EL (cell line): Measurements from ENCODE around the gene KATNAL2.

Experiments used
- DNase-seq: peaks from one replicate; pipeline ENCODE4 v3.0.0-alpha.2; 2016

The KATNAL2 gene, protein sequence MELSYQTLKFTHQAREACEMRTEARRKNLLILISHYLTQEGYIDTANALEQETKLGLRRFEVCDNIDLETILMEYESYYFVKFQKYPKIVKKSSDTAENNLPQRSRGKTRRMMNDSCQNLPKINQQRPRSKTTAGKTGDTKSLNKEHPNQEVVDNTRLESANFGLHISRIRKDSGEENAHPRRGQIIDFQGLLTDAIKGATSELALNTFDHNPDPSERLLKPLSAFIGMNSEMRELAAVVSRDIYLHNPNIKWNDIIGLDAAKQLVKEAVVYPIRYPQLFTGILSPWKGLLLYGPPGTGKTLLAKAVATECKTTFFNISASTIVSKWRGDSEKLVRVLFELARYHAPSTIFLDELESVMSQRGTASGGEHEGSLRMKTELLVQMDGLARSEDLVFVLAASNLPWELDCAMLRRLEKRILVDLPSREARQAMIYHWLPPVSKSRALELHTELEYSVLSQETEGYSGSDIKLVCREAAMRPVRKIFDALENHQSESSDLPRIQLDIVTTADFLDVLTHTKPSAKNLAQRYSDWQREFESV

DNA sequence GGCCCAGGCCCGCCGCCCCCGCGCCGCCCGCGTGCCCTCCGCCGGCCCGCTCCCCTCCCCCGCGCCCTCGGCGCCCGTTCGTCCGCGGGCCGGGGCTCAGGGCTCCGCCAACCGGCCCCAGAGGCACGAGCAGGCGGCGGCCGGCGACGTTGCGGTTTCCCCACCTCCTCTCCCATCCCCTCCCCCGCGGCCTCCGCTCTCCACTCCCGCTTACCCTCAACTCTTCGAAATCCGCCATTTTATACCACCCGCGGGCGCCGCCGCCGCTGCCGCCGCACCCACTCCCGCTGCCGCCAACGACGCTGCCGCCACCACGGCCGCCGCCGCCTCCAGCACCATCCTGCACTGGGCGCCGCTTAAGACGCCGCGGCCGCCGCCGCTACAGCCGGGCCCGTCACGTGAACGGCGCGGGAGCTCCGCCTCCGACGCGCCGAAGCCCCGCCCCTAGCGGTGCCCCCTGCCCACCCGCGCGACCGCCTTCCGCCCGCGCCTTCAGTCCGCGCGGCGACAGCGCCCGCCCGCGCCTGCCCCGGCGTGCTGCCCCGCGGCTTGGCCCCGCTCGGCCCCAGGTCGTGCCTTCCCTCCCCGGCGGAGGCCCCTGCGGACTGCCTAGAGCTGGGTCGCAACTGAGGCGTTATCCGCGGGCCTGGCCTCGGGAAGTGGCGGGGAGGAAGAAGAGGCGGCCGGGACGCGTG is at the start of gene KATNAL2, which contains the start of gene PIAS2:
Gene KATNAL2, plus strand, starts transcription at position 495 of the 695 bp plus-strand sequence. CDS start 29,271 bp downstream, outside the sequence.
Gene PIAS2, minus strand, starts transcription at position 400 of the 695 bp plus-strand sequence. Its CDS starts 162 bp downstream, at position 238.
- DNase-seq = peak; percentile 80

DNA sequence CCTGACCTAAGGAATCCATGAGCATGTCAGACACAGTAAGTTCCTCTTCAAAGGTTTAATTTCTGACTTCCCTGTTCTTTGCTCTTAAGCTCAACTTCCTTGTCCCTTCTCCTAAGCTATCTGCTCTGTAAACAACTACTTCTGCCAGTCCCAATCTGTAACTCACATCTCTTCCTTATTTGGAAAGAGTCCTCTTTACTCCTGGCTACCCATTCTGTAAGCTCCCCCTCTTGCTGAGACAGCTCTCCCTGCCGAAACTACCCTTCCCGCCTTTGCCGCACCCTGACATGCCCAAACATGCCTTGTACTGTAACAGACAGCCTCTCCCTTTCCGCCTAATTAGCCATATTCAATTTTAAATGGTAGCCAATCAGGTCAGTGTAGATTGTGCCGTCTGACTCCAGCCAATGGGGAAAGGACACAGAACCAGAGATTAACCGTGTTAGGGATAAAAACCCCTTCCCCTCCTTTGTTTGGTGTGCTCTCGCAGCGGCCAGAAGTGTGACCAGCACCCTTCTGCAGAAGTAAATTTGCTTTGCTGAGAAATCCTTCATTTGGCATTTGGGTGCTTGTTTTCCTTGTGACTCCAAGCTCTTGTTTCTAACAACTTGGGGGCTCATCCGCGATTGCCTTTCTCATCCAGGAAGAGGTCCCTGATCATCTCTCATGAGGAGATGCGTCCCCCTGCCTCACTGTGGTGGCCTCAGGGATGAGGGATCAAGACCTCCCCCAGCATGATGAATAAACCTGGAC is 49.1 kb upstream of the KATNAL2 start:
- no peak for DNase-seq

DNA sequence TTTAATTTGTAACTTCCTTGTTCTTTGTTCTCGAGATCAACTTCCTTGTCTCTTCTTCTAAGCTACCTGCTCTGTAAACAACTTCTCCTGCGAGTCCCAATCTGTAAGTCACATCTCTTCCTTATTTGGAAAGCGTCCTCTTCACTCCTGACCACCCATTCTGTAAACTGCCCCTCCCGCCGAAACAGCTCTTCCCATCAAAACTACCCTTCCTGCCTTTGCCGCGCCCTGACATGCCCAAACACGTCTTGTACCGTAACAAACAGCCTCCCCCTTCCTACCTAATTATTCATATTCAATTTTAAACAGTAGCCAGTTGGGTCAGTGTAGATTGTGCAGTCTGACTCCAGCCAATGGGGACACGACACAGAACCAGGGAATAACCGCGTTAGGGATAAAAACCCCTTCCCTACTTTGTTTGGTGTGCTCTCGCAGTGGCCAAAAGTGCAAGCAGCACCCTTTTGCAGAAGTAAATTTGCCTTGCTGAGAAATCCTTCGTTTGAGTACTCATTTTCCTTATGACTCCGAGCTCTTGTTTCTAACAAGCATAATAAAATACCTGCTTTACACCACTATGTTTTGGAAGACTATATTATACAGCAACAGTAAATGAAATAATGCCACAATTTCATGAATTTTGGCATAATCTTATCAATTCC is 39.9 kb upstream of the KATNAL2 start:
- no peak for DNase-seq

DNA sequence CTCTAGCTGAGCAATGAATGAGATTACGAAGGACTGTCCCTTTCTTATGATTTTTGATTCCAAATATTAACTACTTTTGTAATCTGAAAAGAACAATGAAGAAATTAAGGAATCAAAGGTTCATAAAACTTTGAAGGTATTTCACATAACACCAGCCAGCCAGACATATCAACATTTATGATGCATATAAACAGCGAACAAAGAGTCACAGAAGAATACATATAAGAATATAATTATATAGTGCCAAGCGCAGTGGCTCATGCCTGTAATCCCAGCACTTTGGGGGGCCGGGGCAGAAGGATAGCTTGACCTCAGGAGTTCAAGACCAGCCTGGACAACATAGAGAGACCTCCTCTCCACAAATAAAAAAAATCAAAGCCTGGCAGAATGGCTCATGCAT is 34.2 kb upstream of the KATNAL2 start:
- DNase-seq = no peak

DNA sequence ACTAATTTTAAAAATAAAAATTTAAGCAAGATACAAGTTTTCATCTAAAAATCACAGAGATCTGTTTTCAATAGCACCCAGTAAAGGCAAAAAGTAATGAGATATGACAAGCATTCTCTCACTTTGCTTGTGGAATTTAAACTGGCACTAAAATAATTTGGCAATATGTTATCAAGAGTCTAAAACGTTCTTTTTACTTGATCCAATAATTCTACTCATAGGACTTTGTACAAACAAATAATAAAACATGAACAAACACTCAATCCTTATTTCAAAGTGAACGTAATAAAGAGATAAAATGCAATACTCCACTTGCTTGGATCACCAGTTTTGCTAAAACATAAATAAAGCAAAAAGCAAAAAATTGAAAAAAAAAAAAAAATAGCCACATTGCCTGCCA is 30.5 kb upstream of the KATNAL2 start:
- DNase-seq = no peak

DNA sequence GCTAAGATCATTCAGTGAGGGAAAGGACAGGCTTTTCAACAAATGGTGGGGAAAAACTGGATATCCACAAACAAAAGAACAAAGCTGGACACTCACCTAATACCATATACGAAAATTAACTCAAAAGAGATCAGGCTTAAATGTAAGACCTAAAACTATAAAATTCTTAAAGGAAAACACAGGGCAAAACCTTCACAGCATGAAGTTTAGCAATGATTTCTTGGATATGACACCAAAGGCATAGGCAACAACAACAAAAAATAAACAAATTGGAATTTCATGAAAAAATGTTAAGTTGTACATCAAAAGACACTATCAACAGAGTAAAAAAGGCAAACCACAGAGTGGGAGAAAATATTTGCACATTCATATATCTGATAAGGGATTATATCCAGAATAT is 28.4 kb upstream of the KATNAL2 start:
- no peak for DNase-seq

DNA sequence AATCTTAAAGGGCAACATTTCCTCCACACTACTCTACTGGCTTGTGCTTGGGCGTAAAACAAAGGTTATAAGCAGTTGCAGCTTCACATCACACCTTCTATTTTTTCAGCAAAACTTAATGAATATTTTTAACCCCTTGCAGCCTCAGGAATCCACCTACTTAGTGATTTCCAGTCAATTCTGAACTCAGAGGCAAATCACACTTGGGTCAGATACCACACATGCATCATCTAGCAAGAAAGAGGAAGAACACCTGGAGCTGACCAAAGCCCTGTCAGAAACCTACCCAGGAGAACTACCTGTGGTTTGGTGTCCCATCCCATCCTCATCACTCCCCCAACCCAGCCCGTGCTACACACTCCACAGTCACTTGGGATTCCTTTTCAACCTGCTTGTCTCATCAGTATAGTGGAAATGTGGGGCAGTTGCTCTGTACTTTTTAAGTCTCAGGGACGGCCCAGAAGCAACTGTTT is 25.6 kb upstream of the KATNAL2 start:
- DNase-seq = no peak

DNA sequence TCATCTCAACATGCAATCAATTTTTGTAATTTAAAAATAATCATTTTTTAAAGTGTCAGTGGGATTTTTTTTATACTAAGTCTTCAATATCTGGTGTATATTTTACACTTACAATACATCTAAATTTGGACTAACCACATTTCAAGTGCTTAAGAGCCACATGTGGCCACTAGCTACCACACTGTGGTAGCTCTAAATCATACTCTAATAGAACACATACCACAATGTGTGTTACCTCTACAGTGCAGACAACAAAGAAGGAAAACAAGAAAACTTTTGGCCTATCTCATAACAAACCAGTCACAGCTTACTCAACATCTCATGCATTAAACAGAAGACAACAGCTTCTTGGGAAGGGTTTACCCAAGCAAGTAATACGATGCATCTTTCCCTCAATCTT is 24.6 kb upstream of the KATNAL2 start:
- no peak for DNase-seq

DNA sequence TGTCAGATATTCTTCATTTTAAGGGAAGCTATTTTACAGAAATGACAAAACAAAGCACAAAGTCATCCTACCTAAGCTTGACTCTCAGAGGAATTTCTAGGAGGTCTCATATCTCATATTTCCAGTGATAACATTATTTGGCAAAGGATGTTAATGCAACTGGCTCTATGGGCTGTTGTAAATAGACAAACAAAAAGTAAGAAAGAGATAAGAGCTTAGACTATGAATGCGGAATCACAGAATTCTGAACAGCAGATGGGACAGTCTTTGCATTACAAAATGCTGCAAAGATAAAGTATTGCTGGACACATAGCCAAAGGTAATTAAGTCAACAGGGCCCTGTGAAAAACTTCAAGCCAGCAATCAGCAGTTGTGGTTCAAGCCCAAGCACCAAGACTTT is 24.0 kb upstream of the KATNAL2 start:
- DNase-seq = no peak

DNA sequence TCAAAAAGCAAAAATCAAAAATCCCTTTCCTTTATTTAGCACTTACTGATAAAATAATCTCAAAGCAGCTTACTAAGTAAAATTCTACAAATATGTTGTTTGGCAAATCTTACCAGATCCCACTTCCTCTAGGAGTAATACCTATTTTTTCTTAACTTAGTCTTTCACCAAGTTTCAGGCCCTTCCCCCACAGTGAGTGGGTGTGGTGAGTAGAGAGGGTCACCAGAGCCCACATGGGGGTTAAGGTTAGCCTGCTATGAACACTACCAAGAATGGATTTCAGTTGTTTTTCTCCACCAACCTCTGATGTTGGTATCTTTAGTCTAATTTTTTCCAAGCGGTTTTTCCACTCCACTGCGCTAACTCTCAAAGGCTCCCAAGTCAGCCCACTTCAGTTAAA is 23.3 kb upstream of the KATNAL2 start:
- DNase-seq = no peak

DNA sequence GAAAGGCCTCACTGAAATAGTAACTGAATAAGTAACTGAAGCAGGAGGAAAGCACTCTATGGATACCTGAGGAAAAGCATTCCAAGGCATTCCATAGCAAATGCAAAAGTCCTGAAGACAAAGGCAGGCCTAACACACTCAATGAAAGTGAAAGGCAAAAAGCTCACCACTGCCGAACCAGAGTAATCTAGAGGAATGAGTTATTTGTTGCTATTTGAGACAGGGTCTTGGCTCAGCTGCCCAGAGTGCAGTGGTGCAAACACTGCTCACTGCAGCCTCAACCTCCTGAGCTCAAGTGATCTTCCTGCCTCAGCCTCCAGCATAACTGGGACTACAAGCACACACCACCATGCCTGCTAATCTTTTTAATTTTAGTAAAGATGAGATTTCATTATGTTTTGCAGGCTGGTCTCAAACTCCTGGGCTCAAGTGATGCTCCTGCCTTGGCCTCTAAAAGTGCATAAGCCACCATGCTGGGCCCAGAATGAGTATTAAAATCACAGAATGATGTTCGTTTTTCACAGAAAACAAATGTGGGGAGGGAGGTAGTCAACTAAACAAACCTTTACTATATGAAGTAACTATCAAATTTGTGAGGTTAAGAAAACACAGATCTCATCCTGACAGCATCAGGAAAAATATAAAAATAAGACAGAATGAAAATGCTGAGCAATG is 18.0 kb upstream of the KATNAL2 start:
- no peak for DNase-seq

DNA sequence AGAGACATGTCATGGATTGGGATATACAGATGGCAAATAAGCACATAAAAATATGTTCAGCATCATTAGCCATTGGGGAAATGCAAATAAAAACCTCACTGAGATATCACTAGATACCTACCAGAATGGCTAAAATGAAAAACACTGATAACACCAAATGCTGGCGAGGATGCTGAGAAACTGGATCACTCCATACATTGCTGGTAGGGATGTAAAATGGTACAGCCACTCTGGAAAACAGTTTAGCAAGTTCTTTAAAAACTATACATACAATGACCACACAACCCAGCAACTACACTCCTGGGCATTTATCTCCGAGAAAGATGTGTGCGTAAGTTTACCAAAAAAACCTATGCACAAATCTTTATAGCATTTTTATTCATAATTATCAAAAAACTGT is 14.0 kb upstream of the KATNAL2 start:
- DNase-seq = no peak

DNA sequence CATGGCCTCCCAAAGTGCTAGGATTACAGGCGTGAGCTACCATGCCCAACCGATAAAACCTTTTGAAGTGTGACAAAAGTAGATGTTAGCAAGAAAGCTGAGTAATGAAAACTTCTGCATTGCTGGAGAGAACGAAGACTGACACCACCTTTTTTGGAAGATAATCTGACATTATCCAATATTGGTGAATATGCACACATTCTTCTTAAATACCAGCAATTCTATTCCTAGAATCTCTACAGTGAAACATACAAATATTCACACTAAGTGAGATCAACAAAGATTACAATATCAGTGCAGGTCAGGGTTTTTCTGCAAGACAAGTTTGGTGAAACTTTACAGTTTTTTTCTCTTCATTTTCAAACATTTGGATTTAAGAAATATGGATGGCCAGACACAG is 7.9 kb upstream of the KATNAL2 start:
- DNase-seq = no peak

DNA sequence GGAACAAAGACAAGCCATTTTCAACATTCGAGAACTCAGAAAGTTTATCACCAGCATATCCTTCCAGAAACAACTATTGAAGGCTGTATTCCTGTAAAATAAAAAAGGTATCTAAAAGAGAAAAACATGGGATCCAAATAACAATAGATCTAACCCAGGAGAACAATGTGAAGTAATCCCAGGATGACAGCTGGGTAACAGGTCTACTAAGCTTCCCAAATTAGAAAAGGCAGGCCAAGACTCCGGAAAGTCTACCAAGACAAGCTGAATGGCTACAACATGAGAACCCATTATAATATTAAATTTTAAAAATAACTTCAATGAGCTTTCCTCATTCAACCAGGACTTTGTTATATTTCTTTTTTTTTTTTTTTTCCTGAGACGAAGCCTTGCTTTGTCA is 6.5 kb upstream of the KATNAL2 start:
- DNase-seq = no peak

DNA sequence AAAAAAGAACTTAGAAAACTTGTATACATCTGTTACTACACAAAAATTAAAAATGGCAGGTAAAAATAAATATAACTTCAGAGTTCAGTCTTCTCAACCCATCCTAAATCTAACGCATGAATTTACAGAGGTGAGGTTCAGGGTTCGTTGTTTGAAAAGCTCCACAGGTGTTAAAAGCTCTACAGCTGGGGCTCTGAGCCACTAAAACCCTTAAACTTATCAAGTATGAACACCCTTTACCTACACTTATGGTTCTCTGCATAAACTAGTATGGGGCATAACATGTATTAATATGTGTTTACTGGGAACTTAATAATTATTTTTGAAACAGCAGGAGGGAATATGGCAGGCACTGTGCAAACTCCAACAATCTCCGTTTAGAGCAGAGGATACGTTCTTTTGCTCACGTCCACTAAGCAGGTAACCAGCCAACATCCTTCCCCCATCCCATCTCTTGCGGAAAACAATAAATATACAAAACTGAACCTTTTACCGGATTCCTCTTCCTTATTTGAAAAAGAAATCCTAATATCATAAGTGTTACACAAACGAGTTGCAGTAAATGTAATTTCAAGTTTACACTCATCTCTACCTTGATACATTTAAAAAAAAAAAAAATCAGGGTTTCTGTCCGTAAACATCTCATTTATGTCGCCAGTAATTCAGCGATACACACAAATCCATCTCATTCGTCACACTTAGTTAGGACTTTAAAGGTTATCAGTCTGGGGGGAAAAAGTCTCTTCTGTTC is 1.4 kb upstream of the KATNAL2 start:
- peak; percentile 12 for DNase-seq

DNA sequence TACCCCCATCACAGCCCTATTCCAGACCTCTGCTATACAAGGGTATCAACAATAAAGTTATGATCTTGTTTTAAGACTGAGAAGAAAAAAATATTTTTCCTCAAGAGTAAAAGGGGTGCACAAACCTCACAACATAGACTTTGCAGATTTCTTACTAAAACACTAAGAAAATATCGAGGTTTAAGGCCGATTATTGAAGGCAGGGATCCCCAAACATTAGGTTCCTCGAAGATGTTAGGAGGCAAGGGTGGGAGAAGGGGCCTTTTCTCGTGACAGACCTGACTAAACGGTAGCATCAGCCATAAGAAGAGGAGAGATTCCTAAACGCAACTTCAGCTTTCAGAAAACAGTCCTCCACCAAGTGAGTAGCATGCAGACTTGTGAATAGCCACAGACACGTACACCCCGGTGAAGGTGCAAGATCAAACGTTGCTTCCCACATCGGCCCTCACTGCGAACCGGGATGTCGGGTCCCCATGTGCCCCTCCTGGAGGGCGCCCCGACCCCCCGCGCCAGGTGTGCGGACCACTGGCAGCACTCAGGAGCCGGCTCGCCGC is 773 bp upstream of the KATNAL2 start:
- DNase-seq = peak; percentile 43

DNA sequence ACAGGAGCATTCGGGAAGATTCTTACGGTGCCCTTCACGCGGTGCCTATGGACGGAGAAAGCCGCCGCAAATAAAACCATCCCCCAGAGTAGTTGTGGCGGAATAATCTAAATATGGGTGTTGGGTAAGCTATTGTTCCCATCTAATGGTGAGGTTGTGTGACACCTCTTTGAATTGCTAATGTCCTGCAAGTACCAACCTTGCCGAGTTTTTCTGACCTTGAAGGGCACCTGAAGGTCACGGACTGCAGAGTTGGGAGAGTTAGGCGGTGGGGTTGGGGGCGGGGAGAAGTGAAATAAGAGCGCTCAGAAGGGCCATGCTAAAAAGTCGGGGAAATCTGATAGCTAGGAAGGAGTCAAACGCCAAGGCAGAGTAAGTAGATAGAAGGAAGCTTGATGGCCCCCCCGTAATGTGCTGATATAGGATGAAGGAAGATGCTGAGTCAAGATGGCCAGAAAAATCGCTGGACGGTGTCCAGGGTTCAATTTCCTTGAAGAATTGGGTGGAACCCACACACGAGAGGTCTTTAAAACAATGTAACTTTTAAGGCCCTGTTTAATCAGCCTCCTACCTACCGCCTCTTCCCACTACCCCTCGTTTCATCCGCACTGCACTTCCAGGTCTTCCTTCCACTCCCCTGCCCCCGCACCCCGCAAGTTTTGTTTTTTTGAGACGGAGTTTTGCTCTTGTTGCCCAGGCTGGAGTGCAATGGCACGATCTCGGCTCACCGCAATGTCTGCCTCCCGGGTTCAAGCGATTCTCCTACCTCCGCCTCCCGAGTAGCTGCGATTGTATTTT is 600 bp downstream of the KATNAL2 start:
- DNase-seq = peak; percentile 32

DNA sequence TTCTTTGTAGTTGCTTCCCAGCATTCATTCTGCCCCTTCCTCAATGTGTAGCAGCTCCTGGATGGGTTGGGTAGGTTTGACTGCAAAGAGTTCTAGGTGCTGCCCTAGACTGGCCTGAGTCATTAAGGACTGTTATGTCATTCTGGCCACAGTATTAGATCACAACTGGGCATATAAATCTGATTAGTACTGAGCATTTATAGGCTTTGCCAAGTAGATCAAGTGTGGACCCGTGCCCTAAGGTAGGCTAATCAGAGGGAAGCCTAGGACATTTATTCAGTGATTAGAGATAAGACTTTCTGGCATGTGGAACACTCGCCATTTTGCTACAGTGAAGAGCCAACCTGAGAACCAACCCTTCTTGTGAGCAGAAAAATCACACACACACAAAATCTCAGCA is 2.7 kb downstream of the KATNAL2 start:
- no peak for DNase-seq

DNA sequence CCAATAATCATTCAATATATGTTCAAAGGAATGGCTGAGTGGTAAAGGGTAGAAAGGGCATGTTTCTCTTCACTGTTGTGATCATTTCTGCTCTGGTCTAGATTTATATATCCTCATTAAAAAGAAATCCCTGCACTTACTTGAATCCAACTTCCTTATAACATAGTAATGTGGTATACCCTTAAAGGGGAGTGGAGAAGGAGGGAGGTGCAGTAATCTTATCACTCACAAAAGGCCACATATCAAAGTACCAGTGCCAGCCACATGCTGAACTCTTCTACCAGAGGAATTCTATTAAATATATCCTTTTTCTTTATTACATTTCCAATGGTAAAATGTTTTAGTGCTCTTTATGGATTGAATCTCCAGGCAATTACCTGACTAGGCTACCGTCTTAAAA is 3.3 kb downstream of the KATNAL2 start:
- no peak for DNase-seq
